ENCODE data around the gene NEDD9.
A peak's percentile ranks its signal among the peaks of the same experiment; 100 is the strongest.

Gene NEDD9

DNA sequence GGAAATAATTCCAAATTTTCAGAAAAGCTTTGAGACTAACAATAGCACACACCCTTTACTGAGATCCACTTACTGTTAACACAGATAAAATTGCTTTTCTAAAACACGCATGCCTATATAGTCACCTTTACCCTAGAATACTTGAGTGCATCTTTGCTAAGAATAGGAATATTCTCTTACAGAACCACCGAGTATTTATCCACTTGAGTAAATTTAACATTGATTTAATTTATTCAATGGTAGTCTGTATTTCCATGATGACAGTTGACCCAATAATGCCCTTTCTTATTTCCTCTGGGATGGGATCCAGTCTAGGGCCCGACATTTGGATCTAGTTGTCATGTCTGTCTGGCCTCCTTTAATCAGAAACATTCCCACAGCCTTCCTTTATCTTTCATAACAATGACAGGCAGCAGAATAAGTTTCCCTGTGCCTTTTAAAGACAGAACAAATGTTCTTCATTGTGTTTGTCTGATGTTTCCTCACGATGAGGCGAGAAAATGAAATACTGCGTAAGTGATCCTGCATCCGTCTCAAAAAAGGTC lies 64.3 kb downstream of the NEDD9 start:
- no peak for DNase-seq

DNA sequence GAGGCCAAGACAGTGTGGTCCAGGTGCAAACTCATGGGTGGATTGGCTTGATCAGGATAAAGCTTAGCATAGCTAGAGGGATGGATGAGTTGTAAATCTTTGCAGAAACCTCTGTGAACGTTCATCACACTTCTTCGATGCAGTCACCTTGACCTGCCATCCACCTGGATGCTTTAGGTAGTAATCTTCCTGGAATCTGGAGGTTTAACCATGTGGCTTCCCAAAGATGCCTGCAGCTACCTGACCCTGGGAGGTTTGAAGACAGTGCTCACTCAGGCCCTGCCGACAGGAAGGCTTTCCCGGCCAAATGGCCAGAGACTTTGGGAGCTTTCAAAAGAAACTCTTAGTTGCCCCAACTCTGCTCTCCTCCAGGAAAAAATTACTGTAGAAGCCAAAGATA lies 65.5 kb downstream of the NEDD9 start:
- no peak for DNase-seq

DNA sequence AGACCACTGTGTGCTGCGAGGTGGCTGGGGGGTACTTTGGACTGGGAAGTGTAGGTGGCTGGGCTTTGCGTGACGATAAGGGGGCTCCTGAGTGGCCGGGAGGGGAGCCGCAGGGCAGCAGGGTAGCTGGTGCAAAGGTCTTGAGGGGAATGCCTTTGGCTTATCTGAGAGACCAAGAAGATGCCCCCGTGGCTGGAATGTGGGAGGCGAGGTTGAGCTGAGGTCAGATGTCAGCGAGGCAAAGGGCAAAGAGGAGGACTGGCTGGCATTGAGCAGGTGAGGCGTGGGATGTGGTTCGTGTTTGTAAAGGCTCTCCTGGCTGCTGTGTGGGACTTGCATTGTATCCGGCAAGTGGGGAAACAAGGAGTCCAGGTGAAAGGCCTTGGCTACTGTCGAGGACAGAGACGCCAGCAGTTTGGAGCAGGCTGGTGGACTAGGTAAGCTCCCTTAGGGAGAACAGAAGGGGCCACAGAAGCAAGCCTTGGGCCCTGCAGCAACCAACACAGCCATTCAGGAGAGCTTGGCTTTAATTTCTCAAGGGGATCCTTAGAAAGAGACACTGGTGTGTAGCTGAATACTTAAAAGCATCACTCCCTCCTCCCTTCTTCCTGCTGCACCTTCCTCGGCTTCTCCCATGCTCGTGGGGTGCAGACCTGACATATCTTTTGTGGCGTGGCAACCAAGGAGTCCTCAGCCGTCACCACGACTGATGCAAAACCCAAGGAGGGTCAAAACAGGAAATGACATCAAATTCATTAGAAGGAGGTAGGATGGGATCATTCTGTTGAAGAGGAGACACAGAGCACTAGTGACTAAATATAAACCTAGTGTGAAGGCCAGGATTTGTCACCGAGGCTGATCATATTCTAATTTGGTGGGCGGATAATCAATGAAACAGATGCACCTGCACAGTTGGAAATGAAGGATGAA lies 67.5 kb downstream of the NEDD9 start:
- no peak for DNase-seq

DNA sequence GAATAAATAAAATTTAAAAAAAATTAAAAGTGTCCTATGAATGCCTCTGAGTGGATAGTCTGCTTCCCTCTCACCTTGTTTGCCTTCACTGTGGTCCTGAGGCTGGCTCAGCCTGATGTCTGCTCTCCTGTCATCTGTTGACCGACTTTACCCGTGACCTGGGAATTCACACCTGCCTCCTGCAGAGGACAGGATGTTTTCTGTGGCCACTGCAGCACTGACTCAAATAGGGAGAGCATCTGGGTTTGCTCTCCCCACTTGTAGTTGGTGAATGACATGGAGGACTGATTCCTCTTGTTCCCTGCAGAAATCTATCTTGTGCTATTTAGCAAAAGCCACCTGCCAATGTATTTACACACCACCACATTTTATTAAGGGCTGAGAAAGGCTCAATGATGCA lies 68.5 kb downstream of the NEDD9 start:
- DNase-seq, result no peak

DNA sequence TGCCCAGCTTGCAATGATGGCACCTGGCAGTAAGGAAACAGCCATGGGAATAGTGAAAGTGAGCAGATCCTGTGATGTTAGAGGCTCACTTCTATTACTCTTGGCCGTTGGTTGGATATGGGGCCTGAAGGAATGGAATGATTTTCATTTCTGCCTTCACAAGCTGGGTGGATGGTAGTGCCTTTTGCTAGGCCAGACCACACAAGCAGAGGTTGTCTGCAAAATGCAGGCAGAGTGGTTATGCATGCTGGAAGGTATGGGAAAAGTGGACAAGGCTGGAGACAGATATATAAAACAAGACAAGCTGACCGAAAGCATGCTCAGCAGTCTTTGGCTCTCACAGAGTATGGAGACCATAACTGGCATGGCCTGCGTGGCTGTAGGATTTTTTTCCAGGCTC lies 70.2 kb downstream of the NEDD9 start:
- DNase-seq, result no peak

DNA sequence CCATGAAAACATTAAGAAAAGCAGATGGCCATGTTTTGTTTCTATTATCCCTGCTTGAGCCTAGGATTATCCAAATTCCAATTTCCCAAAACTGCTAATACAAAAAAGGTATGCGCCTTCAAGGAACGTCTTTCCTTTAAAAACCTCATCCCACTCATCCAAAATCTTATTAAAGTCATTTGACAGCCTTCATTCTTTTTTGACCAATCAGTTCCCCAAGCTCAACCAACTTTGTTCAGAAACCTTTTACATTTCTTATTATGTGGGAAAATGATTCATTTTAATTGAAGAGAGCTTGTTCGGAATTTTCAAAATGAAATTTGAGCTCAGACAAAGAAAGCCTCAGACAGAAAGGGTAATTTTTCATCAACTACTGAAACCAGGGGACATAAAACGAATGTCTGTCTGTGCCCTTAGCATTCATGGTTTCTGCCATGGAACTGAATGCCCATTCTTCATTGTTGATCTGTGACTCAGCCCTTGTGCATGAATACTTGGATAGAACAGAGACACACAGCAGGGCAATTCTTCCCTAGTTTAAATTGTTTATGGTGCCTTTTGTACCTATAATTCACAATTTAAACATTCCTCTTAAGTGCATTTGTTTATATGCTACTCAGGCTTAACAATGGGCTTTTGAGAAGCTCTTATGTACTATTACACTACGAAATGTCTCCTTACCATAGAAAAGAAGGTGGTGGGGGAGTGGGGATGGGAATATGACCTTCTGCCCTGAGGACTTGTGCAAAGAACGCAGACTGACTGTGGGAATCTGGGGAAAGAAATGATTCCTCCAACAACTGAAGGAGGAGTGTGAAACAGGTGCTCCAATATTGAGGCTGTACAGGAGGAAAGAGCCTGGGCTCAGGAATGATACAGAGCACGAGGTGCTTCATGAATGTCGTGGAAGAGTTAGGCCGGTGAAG lies 71.2 kb downstream of the NEDD9 start:
- no peak for DNase-seq

DNA sequence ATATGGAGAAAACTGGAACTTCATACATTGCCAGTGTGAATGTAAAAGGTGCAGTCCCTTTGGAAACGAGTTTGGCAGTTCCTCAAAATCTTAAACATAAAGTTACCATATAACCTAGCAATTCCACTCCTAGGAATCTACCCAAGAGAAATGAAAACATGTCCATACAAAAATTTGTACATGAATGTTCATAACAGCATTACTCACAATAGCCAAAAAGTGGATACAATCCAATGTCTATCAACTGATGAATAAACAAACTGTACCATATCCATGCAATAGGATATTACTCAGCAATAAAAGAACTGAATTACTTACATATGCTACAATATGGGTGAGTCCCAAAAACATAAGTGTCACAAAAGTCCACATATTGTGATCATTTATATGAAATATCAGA lies 72.3 kb downstream of the NEDD9 start:
- DNase-seq, result no peak

DNA sequence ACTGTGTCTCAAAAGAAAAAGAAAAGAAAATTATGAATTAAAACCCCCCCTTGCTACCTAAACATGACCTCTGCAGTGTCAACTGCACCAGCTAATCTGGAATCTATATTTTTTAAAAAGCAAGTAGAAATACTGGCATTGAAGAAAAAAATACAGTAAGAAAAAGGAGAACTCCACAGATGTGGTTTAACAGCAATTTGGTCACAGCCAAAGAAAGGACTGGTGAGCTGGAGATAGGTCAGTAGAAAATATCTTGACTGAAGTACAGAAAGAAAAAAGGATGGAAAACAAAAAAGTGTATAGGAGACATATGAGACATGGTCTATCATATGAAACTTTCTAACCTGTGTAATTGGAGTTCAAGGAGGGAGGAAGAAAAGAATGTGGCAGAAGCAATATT lies 76.9 kb downstream of the NEDD9 start:
- no peak for DNase-seq

DNA sequence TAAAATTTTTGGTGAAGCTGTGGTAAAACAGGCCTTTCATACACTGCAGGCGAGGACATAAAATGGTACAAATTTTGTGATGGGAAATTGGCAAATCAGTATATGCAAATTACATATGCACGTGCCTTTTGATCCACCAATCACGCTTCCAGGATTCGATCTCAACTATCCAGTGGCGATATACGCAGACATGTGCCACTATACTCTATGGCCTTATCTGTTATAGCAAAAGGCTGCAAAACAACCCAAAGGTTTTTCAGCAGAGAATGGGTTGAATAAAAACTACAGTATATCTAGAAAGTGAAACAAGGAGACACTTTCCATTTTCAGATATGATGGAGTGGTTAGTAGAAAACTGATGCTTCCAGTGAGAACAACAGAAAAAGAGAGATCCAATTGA lies 79.0 kb downstream of the NEDD9 start:
- no peak for DNase-seq

DNA sequence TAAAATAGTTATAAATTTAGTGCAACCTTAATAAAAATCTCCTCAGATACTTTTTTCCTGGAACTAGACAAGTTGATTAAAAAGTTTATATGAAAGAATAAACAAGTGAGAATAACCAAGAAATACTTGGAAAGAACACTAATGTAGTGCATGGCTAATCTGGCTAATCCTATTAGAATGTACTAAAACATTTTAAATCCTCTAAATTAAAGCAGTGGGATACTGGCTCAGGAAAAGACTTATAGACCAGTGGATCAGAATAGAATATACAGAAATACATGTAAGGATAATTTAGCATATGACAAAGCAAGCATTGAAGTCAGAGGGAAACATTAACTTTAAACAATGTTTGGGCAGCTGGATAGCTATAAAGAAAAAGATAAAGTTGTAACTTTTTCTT lies 79.9 kb downstream of the NEDD9 start:
- no peak for DNase-seq

DNA sequence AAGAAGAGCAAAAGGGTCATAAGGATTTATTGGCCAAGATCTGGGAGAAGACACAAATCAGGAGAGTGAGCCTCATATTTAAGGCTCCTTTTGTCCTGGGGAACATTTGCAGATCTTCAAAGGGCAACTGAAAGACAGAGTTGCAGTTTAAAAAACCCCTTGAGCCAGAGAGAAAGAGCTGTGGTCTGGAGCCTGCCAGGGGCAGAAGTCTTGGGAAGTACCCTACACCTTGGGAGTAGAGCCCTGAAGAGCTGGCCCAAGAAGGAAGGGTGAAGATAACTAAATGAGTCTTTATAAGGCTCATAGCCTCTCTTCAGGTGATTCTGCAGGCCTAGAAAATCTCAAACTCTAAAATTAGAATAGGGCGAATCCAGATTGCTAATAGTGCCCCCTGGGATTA lies 81.0 kb downstream of the NEDD9 start:
- DNase-seq, result no peak

DNA sequence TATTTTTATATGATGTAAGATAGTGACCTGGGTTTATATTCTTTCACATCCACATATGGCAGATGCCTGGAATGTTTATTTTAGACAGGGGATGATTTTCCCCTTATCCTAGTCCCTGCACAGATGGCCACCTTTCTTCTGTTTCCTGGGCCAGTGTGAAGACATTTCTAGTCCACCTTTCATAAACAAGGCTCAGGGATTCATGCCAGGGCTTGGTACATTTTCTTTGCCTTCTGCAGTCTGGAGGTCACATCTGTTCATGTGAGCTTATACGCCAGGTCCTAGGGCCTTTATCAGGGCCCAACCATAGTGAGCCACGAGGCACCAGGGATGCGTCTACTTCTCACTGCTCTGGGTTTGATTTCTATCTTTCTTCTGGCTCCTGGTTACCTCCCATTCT lies 82.9 kb downstream of the NEDD9 start:
- DNase-seq, result no peak

DNA sequence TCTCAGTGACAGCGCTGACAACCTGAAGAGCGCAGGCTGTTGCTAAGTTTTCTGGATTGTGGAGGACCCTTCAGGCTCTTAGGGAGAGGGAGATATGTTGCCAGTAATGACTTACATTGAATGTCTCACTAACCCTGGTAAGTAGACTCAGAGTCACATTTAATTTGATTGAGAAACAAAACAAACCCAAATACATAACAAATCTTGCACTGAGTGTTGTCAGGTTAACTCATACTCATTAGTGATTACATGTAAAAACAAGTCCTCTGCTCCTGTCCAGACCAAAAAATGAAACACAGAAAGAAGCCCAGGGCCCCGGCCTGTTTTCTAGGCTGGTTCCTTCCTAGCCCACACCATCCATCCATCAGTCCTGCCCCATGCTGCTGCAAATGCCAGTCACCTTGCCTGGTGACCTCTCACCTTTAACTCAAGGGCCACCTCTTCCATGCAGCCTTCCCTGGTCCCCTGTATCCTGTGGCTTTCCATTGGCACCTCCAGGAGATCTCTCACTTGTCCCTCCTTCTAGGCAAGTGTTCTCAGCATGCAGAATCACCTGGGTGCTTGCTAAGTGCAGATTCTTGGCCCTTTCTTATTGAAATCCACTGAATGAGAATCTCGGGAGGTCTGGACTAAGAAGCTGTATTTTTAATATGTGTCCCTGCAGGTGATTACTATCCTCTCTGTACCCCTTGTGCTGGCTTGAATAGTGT lies 86.2 kb downstream of the NEDD9 start:
- no peak for DNase-seq

DNA sequence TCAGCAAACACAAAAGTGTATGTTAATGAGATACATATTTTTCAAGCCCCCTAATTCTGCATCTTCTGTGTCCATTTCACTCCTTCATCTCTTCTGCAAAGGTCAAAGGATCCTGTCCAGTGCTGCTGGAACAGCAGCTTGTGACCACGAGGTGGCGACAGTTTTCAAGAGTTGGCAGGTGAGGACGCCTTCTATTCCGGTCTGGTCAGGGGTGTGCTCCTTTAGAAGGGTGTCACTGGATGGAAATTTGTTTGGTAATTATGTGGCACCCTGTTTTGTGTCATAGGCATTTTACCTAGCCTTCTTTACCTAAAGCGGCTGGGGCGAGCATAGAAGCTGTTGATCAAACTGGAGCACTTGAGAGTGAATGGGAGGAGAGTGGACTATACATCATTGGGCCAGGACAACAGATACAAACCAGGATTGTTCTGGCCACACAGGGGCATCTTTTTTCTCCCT lies 88.0 kb downstream of the NEDD9 start:
- peak; percentile 59 for DNase-seq

DNA sequence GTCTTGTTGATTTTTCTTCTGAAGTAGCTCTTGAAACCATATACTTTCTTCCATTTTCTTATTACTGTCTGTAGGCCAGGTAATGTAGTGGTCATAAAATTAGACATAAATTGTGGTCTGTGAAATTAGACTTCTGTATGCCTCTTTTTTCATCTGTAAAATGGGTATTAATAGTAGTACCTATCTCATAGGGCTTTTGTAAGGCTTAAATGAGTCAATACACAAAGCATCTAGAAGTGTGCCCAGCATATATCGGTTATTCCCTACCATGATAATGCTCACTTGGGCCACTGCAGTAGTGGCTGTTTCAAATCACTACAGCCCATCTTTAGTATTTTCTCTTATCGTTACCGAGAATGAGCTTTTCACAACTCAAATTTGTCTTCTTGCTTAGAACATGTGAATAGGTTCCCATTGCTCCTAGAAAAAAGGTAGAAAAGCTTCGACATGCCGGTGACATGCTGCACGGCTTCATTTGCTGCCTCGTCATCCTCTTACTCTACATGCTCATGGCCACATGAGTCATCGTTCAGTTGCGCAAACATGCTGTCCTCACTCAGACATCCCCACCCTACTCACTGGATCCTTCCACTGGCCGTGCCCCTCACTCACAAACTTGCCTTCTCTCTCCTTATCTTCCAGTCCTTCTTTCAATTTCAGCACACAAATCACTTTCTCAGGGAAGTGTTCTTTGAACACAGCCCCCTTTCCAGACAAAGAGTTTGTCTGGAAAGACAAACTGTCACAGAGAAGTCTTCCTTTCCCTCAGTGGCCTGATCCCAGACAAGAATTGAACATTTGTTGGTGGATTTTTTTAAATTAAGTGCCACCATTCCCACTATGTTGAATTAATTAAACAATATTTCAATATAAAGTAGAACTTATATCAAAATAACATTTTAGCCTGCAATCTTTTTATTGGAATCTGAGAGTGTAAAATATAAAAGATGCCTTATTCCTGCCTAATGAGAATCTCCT lies 88.8 kb downstream of the NEDD9 start:
- peak; percentile 52 for DNase-seq

DNA sequence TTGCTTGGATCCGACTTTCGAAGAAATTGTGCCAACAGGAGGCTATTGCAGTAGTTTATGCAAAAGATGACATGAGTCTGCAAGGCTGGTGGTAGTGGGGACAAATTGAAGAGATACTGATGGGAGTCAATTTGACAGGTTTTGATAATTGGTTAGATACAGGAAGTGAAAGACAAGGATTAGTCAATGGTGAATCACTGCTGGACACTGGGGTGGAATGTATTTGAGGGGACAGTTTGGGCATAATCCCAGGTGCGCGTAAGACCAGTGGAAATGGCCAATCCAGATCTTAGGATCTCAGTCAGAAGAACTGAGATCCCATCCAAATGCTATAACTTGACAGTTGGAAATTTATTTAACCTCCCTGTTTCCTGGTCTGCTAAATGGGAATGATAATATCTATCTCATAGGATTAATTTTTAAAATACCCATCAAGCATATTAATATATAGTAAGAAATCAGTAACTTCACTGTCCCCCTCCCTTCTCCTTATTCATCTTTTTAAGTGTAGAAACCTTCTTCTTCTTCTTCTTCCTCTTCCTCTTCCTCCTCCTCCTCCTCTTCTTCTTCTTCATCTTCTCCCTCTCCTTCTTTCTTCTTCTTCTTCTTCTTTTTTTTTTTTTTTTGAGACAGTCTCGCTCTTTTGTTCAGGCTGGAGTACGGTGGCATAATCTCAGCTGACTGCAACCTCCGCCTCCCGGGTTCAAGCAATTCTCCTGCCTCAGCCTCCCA lies 90.0 kb downstream of the NEDD9 start:
- no peak for DNase-seq

DNA sequence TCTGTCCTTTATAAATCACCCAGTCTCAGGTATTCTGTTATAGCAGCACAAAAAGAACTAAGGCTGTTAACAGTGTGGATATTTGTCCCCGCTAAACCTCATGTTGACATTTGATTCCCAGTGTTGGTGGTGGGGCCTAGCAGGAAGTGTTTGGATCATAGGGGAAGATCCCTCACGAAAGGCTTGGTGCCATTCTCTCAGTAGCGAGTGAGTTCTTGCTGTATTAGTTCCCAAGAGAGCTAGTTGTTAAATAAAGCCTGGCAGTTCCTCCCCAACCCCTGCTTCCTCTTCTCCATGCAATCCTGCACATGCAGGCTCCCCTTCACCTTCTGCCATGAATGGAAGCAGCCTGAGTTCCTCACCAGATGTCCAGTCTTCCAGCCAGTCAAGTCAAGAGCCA lies 91.2 kb downstream of the NEDD9 start:
- DNase-seq, result no peak

DNA sequence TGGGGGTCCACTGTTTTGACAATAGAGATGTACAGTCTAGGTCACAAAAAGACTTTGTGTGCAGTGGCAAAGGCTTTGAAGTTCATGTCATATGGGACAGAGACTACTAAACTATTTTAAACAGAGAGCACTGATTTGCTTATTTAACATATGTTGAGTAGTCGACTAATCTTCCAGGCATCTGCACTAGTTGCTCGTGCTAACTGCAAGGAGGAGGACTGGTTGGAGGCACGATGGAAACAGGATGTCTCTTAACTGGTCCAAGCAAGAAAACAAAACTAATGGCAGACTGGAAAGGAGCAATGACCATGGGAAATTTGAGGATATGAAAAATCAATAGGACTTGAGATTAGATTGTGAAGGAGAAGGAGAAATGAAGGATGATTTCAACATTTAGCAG lies 92.4 kb downstream of the NEDD9 start:
- DNase-seq, result no peak

DNA sequence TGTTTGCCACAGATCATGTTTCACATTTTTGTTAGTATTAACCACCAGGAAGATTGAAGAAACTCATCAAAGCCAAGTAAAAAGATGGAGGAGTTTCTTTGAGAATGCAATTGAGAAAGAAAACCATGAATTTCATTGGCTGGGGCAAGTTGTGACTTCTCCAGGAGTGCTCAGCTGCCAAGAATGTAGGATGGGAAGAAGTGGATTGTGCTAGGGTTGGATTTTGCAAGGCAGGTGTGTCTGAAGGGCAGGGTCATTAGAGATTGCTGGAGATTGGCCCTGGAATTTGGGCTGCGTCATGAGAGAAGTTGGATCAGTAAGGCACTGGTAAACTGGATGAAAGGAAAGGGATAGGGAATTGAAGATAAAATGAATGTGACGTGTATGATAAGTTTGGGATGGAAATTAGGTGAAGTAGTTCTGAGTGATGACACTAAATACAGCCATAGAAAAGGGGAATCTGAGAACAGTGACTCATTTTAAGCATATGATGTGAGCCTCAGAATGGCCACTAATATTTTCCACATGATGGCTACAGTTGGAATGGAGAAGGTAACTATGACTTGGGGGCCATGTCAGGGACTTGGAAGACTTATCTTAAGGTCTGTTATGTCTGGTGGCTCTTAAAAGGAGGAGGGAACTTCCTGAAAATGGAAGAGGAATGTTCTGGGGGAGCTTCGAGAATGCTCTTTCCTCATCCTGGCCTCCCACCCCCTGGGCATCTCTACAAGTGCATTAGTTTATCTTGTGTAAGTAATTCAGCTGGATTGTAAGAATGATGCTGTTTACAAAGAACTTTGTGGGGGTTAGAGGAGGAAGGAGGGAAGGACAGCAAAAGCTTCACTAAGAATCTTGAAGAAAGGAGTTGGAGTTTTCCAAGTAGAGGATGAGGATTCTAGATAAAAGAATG lies 93.2 kb downstream of the NEDD9 start:
- DNase-seq, result no peak

DNA sequence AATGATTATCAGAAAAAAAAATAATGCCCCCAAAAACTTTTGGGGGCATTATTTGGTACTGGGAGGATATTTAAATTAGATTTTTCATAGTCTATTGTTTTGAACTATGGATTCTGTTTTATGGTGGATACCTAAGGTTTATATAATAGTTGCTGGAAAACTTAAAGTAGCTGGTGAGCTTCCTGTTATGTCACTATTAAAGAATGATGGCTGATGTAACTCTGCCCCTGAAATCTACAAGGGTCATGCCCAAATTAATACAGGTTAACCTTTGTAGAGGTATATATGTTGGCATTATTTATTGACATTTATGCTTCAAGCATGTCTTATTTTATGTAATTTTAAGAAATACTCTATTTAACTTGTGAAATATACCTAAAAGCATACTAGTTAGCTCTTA lies 95.7 kb downstream of the NEDD9 start:
- DNase-seq, result no peak

Measured in NK-92 treated with Interleukin-12 subunit alpha and Interleukin-12 subunit beta, amount 100 ng/mL, for 24 hours (cell line).